GM23338 (cell line): ENCODE data around the gene MRC2.

Source experiments
- CREB1 ChIP-seq: fragments of 250-450 bp; sonication (Bioruptor Pico); IDR thresholded peaks from 2 replicates; pipeline ENCODE4 v1.5.0; 2020; ENCODE audit warnings: low read depth, mild to moderate bottlenecking, moderate library complexity
- CTCF ChIP-seq, 2 experiments: fragments of 200-600 bp in 1 of 2; sonication (generic) in 1 of 2; conservative IDR thresholded peaks; 2 replicates each; pipeline versions ENCODE4 v1.5.1 to v1.6.1; 2016 to 2017; ENCODE audit warnings: antibody characterized with exemption in 2 of 2, low read depth in 2 of 2, mild to moderate bottlenecking in 2 of 2, moderate library complexity in 1 of 2
- EZH2 ChIP-seq: fragments of 200-600 bp; sonication (generic); IDR thresholded peaks from one replicate; pipeline ENCODE4 v1.8.0; 2017; ENCODE audit warnings: antibody characterized with exemption, mild to moderate bottlenecking, low read depth; ENCODE audit not compliant: unreplicated experiment
- EZH2phosphoT487 ChIP-seq: fragments of 200-600 bp; sonication (generic); IDR thresholded peaks from one replicate; pipeline ENCODE4 v1.8.1; 2018; ENCODE audit warnings: antibody characterized with exemption; ENCODE audit not compliant: unreplicated experiment
- JUNB ChIP-seq: IDR thresholded peaks from one replicate; pipeline ENCODE4 v1.6.1; 2016; ENCODE audit warnings: antibody characterized with exemption; ENCODE audit not compliant: unreplicated experiment
- NANOG ChIP-seq: IDR thresholded peaks from 2 replicates; pipeline ENCODE4 v1.6.1; 2016; ENCODE audit warnings: antibody characterized with exemption, borderline replicate concordance
- POLR2AphosphoS5 ChIP-seq: IDR thresholded peaks from 2 replicates; pipeline ENCODE4 v1.6.1; 2016; ENCODE audit warnings: antibody characterized with exemption, low read depth
- REST ChIP-seq: IDR thresholded peaks from one replicate; pipeline ENCODE4 v1.6.1; 2018; ENCODE audit warnings: antibody characterized with exemption; ENCODE audit not compliant: unreplicated experiment
- STAT1 ChIP-seq: IDR thresholded peaks from one replicate; pipeline ENCODE4 v1.6.1; 2016; ENCODE audit warnings: antibody characterized with exemption; ENCODE audit not compliant: unreplicated experiment
- ZNF331 ChIP-seq: fragments of 250-450 bp; sonication (Bioruptor Pico); IDR thresholded peaks from 2 replicates; pipeline ENCODE4 v1.5.0; 2020; ENCODE audit warnings: low read depth, mild to moderate bottlenecking, moderate library complexity
- ZNF462 ChIP-seq: fragments of 250-450 bp; sonication (Bioruptor Pico); IDR thresholded peaks from 2 replicates; pipeline ENCODE4 v1.5.0; 2020; ENCODE audit warnings: mild to moderate bottlenecking, moderate library complexity

GRCh38 chr17:62718429-62718828 lies 91.0 kb downstream of the MRC2 start:
- TF ChIP-seq CREB1 (no peak), CTCF (conservative IDR thresholded peaks at IDR 0.05; ENCODE audit: low read depth in 2 of 2) (no peak), POLR2AphosphoS5 (no peak), JUNB (no peak), REST (no peak), ZNF331 (CRISPR knock-in tag) (no peak), EZH2phosphoT487 (no peak), ZNF462 (no peak), EZH2 (no peak), STAT1 (no peak), NANOG (no peak)
